Measurements from ENCODE around the gene HPS4.

GRCh38 chr22:26435327-26436093, 48.1 kb downstream of the HPS4 start:
- TF ChIP-seq, protein P1, sequence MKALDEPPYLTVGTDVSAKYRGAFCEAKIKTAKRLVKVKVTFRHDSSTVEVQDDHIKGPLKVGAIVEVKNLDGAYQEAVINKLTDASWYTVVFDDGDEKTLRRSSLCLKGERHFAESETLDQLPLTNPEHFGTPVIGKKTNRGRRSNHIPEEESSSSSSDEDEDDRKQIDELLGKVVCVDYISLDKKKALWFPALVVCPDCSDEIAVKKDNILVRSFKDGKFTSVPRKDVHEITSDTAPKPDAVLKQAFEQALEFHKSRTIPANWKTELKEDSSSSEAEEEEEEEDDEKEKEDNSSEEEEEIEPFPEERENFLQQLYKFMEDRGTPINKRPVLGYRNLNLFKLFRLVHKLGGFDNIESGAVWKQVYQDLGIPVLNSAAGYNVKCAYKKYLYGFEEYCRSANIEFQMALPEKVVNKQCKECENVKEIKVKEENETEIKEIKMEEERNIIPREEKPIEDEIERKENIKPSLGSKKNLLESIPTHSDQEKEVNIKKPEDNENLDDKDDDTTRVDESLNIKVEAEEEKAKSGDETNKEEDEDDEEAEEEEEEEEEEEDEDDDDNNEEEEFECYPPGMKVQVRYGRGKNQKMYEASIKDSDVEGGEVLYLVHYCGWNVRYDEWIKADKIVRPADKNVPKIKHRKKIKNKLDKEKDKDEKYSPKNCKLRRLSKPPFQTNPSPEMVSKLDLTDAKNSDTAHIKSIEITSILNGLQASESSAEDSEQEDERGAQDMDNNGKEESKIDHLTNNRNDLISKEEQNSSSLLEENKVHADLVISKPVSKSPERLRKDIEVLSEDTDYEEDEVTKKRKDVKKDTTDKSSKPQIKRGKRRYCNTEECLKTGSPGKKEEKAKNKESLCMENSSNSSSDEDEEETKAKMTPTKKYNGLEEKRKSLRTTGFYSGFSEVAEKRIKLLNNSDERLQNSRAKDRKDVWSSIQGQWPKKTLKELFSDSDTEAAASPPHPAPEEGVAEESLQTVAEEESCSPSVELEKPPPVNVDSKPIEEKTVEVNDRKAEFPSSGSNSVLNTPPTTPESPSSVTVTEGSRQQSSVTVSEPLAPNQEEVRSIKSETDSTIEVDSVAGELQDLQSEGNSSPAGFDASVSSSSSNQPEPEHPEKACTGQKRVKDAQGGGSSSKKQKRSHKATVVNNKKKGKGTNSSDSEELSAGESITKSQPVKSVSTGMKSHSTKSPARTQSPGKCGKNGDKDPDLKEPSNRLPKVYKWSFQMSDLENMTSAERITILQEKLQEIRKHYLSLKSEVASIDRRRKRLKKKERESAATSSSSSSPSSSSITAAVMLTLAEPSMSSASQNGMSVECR (CRISPR knock-in tag; IDR thresholded peaks at IDR 0.05; ENCODE audit: borderline replicate concordance), result no peak
- TF ChIP-seq E2F4 (CRISPR knock-in tag; IDR thresholded peaks at IDR 0.05; ENCODE audit: borderline replicate concordance, low read depth) (no peak), SMAD3 (CRISPR knock-in tag; IDR thresholded peaks at IDR 0.05; ENCODE audit: borderline replicate concordance) (no peak), CTCF (IDR thresholded peaks at IDR 0.05) (no peak), ELF4 (CRISPR knock-in tag; IDR thresholded peaks at IDR 0.05; ENCODE audit: low read depth) (no peak), ZBTB21 (CRISPR knock-in tag; IDR thresholded peaks at IDR 0.05; ENCODE audit: borderline replicate concordance) (no peak)

Measured in WTC11 (cell line).